ENCODE results near the gene KIAA1671. TPM values are rescaled to one million over a fixed set of nuclear protein-coding genes. Genes with fewer than 3 reads are reported as not detected.
A peak's percentile ranks its signal among the peaks of the same experiment; 100 is the strongest.

KIAA1671 gene
- total and polyA plus RNA-seq, 2 of the 13 experiments (the other 11 are each of a cell fraction or from before 2014, with no cell fraction given): 13.5 to 13.6 TPM

DNA sequence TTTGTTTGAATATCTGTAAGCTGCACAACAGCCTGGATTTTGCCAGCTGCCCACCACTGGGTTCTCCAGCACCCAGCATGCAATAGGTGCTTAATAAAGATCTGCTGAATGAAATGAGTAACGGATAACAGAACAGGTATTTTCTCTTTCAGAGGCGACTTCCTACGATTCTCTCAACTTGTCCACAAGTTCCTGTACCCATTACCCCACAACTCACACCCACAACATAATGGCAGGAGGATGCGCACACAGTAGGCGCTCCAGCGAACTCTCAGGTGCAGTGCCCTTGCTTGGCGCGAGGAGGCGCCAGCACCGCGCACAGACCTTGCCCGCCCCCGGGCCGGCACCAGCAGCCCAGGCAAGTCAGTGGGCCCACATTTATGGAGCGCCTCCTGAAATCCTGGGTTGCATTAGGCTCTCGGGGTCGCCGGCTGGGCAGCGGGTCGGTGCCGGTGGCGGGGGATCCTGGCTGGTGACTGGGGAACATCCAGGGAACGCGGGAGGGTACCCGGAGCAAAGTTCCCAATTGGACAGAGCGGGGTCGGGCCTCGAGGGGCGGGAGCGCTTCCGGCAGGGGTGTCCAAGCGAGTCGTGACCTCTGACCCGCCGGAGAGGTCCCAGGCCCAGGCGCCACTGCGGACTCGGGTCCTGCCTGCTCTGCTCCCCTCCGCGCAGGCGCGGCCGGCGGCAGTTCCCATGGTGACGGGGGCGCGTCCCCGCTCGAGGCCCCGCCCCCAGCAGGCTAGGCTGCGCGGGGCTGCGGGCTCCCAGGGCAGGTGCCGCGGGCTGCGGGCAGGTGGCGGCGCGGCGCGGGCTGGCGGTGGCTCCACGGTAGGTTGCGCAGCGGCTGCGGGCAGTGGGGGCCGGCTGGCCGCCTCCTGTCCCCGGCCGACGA, at the start of gene KIAA1671 (continued):
- TF ChIP-seq TSC22D2 (CRISPR knock-in tag; IDR thresholded peaks at IDR 0.05; ENCODE audit: borderline replicate concordance) (peak; percentile 49; the same call in 1 of the 2 replicates), ZNF616 (CRISPR knock-in tag; IDR thresholded peaks at IDR 0.05; ENCODE audit: low read depth) (no peak), KAT8 (CRISPR knock-in tag; IDR thresholded peaks at IDR 0.05) (peak; percentile 81), SRSF4 (IDR thresholded peaks at IDR 0.05; ENCODE audit: low read depth, low read length, poor library complexity, severe bottlenecking) (no peak), SETDB1 (CRISPR knock-in tag; IDR thresholded peaks at IDR 0.05; ENCODE audit: borderline replicate concordance) (no peak), ZNF83 (CRISPR knock-in tag; IDR thresholded peaks at IDR 0.05; ENCODE audit: borderline replicate concordance) (no peak), ZNF34 (CRISPR knock-in tag; IDR thresholded peaks at IDR 0.05; ENCODE audit: borderline replicate concordance) (peak; percentile 31; the same call in 1 of the 2 replicates), SIN3B (IDR thresholded peaks at IDR 0.05; ENCODE audit: low read length) (no peak), ZNF781 (CRISPR knock-in tag; IDR thresholded peaks at IDR 0.05; ENCODE audit: borderline replicate concordance, not compliant biosample characterization) (no peak), BRCA1 (CRISPR knock-in tag; IDR thresholded peaks at IDR 0.05) (no peak), CC2D1A (CRISPR knock-in tag; IDR thresholded peaks at IDR 0.05) (no peak), ZFY (CRISPR knock-in tag; IDR thresholded peaks at IDR 0.05) (peak; percentile 83), ARHGAP35 (CRISPR knock-in tag; IDR thresholded peaks at IDR 0.05; ENCODE audit: borderline replicate concordance) (no peak), SUZ12 (IDR thresholded peaks at IDR 0.05; ENCODE audit: low read depth, low read length) (no peak), ETV5 (CRISPR knock-in tag; IDR thresholded peaks at IDR 0.05; ENCODE audit: borderline replicate concordance) (peak; percentile 88), ZSCAN21 (CRISPR knock-in tag; IDR thresholded peaks at IDR 0.05; ENCODE audit: borderline replicate concordance) (peak; percentile 33), ZNF264 (CRISPR knock-in tag; IDR thresholded peaks at IDR 0.05) (0 out of 2 replicates have a peak, but pooled peaks have one; percentile 20), NFKB2 (CRISPR knock-in tag; IDR thresholded peaks at IDR 0.05; ENCODE audit: borderline replicate concordance) (no peak; the same call in 1 of the 2 replicates), TAF15 (IDR thresholded peaks at IDR 0.05; ENCODE audit: low read depth, low read length, poor library complexity, severe bottlenecking) (peak; percentile 60), MXD4 (CRISPR knock-in tag; IDR thresholded peaks at IDR 0.05) (no peak), ZNF879 (CRISPR knock-in tag; IDR thresholded peaks at IDR 0.05) (no peak), BCLAF1 (IDR thresholded peaks at IDR 0.05) (no peak), E2F5 (CRISPR knock-in tag; conservative IDR thresholded peaks at IDR 0.05) (no peak)
- TF ChIP-seq, protein P1, sequence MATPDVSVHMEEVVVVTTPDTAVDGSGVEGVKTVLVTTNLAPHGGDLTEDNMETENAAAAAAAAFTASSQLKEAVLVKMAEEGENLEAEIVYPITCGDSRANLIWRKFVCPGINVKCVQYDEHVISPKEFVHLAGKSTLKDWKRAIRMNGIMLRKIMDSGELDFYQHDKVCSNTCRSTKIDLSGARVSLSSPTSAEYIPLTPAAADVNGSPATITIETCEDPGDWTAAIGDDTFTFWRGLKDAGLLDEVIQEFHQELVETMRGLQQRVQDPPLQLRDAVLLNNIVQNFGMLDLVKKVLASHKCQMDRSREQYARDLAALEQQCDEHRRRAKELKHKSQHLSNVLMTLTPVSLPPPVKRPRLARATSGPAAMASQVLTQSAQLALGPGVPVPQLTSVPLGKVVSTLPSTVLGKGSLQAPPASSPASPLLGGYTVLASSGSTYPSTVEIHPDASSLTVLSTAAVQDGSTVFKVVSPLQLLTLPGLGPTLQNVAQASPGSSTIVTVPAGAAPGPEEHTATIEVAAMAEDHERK (CRISPR knock-in tag; IDR thresholded peaks at IDR 0.05; ENCODE audit: low read depth): no peak
